IMR-90 (cell line): Measurements from ENCODE around the gene GALNT17. TPM values are rescaled to one million over a fixed set of nuclear protein-coding genes. Genes with fewer than 3 reads are reported as not detected.

Experiments
- ATAC-seq: fragments of 200-7000 bp; cut with Tn5 transposase; 2 replicates; pipeline ENCODE4 v1.9.1; 2020; ENCODE audit warnings: low read depth, mild to moderate bottlenecking, moderate library complexity
- BruUV-seq: library from RNA; stranded (reverse); fragments of 400-500 nt; replicated peaks from 2 replicates; lab custom pipeline; 2021; lab: Mats Ljungman, UMichigan
- CTCF ChIA-PET: fragments of 300-600 bp; formaldehyde crosslinking; extraction: SDS; loops from one replicate; lab custom pipeline; 2021; ENCODE audit warnings: antibody characterized with exemption; lab: Yijun Ruan, JAX
- POLR2A ChIA-PET: fragments of 300-600 bp; sonication (Branson Sonifier 250); formaldehyde crosslinking; loops from one replicate; lab custom pipeline; 2022; ENCODE audit warnings: antibody characterized with exemption; ENCODE audit not compliant: unreplicated experiment; lab: Charles Lee
- DNase-seq: peaks from one replicate; pipeline ENCODE4 v3.0.0; 2013
- H2AFZ ChIP-seq: replicated peaks from 2 replicates; pipeline ENCODE3; 2013; ENCODE audit warnings: low read length, mild to moderate bottlenecking; ENCODE audit not compliant: poor library complexity
- H2AK5ac ChIP-seq: 2 replicates; pipeline ENCODE4 v1.6.1; 2013; ENCODE audit warnings: low read depth, low read length, inconsistent platforms
- H2AK9ac ChIP-seq: replicated peaks from 2 replicates; pipeline ENCODE3; 2013; ENCODE audit warnings: mild to moderate bottlenecking, low read depth, low read length, moderate library complexity; ENCODE audit not compliant: poor library complexity
- H2BK120ac ChIP-seq: 2 replicates; pipeline ENCODE4 v1.6.1; 2013; ENCODE audit warnings: low read depth, low read length, inconsistent platforms
- H2BK15ac ChIP-seq: 3 replicates; pipeline ENCODE4 v1.6.1; 2013; ENCODE audit warnings: low read depth, low read length, inconsistent platforms
- H2BK20ac ChIP-seq: 2 replicates; pipeline ENCODE4 v1.6.1; 2013; ENCODE audit warnings: low read depth, mild to moderate bottlenecking, inconsistent platforms, low read length, moderate library complexity
- H2BK5ac ChIP-seq: 2 replicates; pipeline ENCODE4 v1.6.1; 2013; ENCODE audit warnings: mild to moderate bottlenecking, low read depth, low read length, inconsistent platforms; ENCODE audit not compliant: poor library complexity, severe bottlenecking
- H3K14ac ChIP-seq: replicated peaks from 2 replicates; pipeline ENCODE4 v1.6.1; 2013; ENCODE audit warnings: low read depth, low read length, inconsistent platforms
- H3K18ac ChIP-seq: 2 replicates; pipeline ENCODE4 v1.6.1; 2013; ENCODE audit warnings: low read depth, low read length, control low read depth
- H3K23ac ChIP-seq: 2 replicates; pipeline ENCODE4 v1.6.1; 2013; ENCODE audit warnings: low read depth, low read length, inconsistent platforms
- H3K27ac ChIP-seq: 2 replicates; pipeline ENCODE4 v1.5.1; 2013; ENCODE audit warnings: mild to moderate bottlenecking, control low read depth, low read length; ENCODE audit not compliant: insufficient read depth
- H3K27me3 ChIP-seq: 2 replicates; pipeline ENCODE4 v1.6.1; 2013; ENCODE audit warnings: low read length; ENCODE audit not compliant: control insufficient read depth, insufficient read depth
- H3K36me3 ChIP-seq: 2 replicates; pipeline ENCODE4 v1.6.1; 2013; ENCODE audit warnings: low read length, mixed read lengths; ENCODE audit not compliant: control insufficient read depth, insufficient read depth
- H3K4ac ChIP-seq: 2 replicates; pipeline ENCODE4 v1.6.1; 2013; ENCODE audit warnings: low read depth, low read length, inconsistent platforms
- H3K4me1 ChIP-seq: 2 replicates; pipeline ENCODE4 v1.6.1; 2013; ENCODE audit warnings: low read length, mixed read lengths; ENCODE audit not compliant: control insufficient read depth, insufficient read depth
- H3K4me2 ChIP-seq: 2 replicates; pipeline ENCODE4 v1.6.1; 2013; ENCODE audit warnings: low read depth, mild to moderate bottlenecking, control low read depth, low read length, moderate library complexity
- H3K4me3 ChIP-seq: 2 replicates; pipeline ENCODE4 v1.5.1; 2013; ENCODE audit warnings: low read depth, mild to moderate bottlenecking, control low read depth, low read length, moderate library complexity; ENCODE audit not compliant: insufficient read depth
- H3K56ac ChIP-seq: 2 replicates; pipeline ENCODE4 v1.6.1; 2013; ENCODE audit warnings: low read length, inconsistent platforms; ENCODE audit not compliant: insufficient read depth; ENCODE audit errors: extremely low read depth
- H3K79me1 ChIP-seq, 2 experiments: 2 replicates each; pipeline ENCODE4 v1.6.1; 2013; ENCODE audit warnings: low read length in 2 of 2, inconsistent platforms in 1 of 2, low read depth in 1 of 2
- H3K9ac ChIP-seq: 2 replicates; pipeline ENCODE4 v1.6.1; 2013; ENCODE audit warnings: low read depth, low read length, control low read depth
- H3K9me1 ChIP-seq: 2 replicates; pipeline ENCODE4 v1.6.1; 2013; ENCODE audit warnings: low read length, inconsistent platforms; ENCODE audit not compliant: insufficient read depth
- H3K9me3 ChIP-seq: 2 replicates; pipeline ENCODE4 v1.6.1; 2013; ENCODE audit warnings: low read length; ENCODE audit not compliant: control insufficient read depth, insufficient read depth
- H4K20me1 ChIP-seq: 2 replicates; pipeline ENCODE4 v1.6.1; 2013; ENCODE audit warnings: low read length, inconsistent platforms; ENCODE audit not compliant: insufficient read depth
- H4K5ac ChIP-seq: 2 replicates; pipeline ENCODE4 v1.6.1; 2013; ENCODE audit warnings: mild to moderate bottlenecking, low read depth, low read length, control low read depth
- H4K8ac ChIP-seq, 2 experiments: 2 replicates each; pipeline ENCODE4 v1.6.1; 2013; ENCODE audit warnings: low read depth in 2 of 2, low read length in 2 of 2, control low read depth in 1 of 2, inconsistent platforms in 1 of 2
- H4K91ac ChIP-seq: 2 replicates; pipeline ENCODE4 v1.6.1; 2013; ENCODE audit warnings: low read depth, low read length, inconsistent platforms; ENCODE audit not compliant: insufficient read depth
- CEBPB ChIP-seq: IDR thresholded peaks from 2 replicates; pipeline ENCODE4 v1.6.1; 2012; ENCODE audit warnings: low read depth, low read length, improper control_type of control experiment
- CHD1 ChIP-seq: IDR thresholded peaks from 2 replicates; pipeline ENCODE4 v1.6.1; 2012; ENCODE audit warnings: low read depth, low read length, improper control_type of control experiment
- FOS ChIP-seq: fragments of 150-350 bp; IDR thresholded peaks from 2 replicates; pipeline ENCODE4 v1.6.1; 2016; ENCODE audit warnings: low read depth, low read length
- MAFK ChIP-seq: IDR thresholded peaks from 2 replicates; pipeline ENCODE4 v1.6.1; 2012; ENCODE audit warnings: low read depth, low read length, improper control_type of control experiment
- MAZ ChIP-seq: IDR thresholded peaks from 2 replicates; pipeline ENCODE4 v1.6.1; 2012; ENCODE audit warnings: low read depth, mild to moderate bottlenecking, low read length, improper control_type of control experiment, moderate library complexity, borderline replicate concordance
- MXI1 ChIP-seq: IDR thresholded peaks from 2 replicates; pipeline ENCODE4 v1.6.1; 2012; ENCODE audit warnings: low read depth, mild to moderate bottlenecking, low read length, moderate library complexity, borderline replicate concordance
- NFE2L2 ChIP-seq: fragments of 150-350 bp; IDR thresholded peaks from 2 replicates; pipeline ENCODE4 v1.6.1; 2016; ENCODE audit warnings: low read depth, mild to moderate bottlenecking, low read length
- POLR2A ChIP-seq: IDR thresholded peaks from 2 replicates; pipeline ENCODE4 v1.6.1; 2012; ENCODE audit warnings: mild to moderate bottlenecking, low read depth, low read length
- RFX5 ChIP-seq: IDR thresholded peaks from 2 replicates; pipeline ENCODE4 v1.8.0; 2012; ENCODE audit warnings: low read depth, mild to moderate bottlenecking, low read length, moderate library complexity
- SMC3 ChIP-seq: fragments of 150-350 bp; IDR thresholded peaks from 2 replicates; pipeline ENCODE4 v1.6.1; 2016; ENCODE audit warnings: low read depth, mild to moderate bottlenecking, antibody characterized with exemption, low read length, moderate library complexity
- WGBS, 2 experiments: methylation state at CpG; one replicate each; pipeline versions ENCODE4 v1.1.5 to v1.1.7; 2013; ENCODE audit warnings: missing lambda C conversion rate in 2 of 2; ENCODE audit not compliant: insufficient read length in 1 of 2; ENCODE audit errors: extremely low coverage in 2 of 2; 5-methylcytosine and 5-hydroxymethylcytosine counted together
- dilution Hi-C: fragments of 300-500 bp; cut with HindIII; formaldehyde crosslinking; loops from one replicate; pipeline ENCODE4 v1.14.3; 2018; ENCODE audit warnings: low sequenced_read_pairs; ENCODE audit not compliant: unreplicated experiment
- in situ Hi-C: fragments of 300-500 bp; cut with MboI; formaldehyde crosslinking; loops from 3 replicates; pipeline ENCODE4 v1.14.3; 2019; ENCODE audit warnings: low sequenced_read_pairs, inconsistent platforms, mixed read lengths
- intact Hi-C: fragments of 100-400 bp; cut with micrococcal nuclease; formaldehyde crosslinking; loops from 2 replicates; pipeline ENCODE4 v1.10.0; 2022
- polyA plus RNA-seq, 3 experiments: library from polyadenylated mRNA; depleted of rRNA; stranded (reverse); fragments of >200 nt; gene quantifications; 2 replicates each; pipeline ENCODE4 v1.2.3, GENCODE V29; 2012; ENCODE audit warnings: low replicate concordance in 1 of 3
- total RNA-seq: library from RNA; depleted of rRNA; stranded (reverse); fragments of >200 nt; gene quantifications from 2 replicates; pipeline ENCODE4 v1.2.3, GENCODE V29; 2012
- TF ChIP-seq, protein P1 (sequence below): conservative IDR thresholded peaks from 2 replicates; pipeline ENCODE4 v1.5.1; 2012; ENCODE audit warnings: mild to moderate bottlenecking, low read depth, low read length, improper control_type of control experiment
- TF ChIP-seq, protein P2 (sequence below): fragments of 150-350 bp; IDR thresholded peaks from 2 replicates; pipeline ENCODE4 v1.6.1; 2016; ENCODE audit warnings: low read depth, mild to moderate bottlenecking, low read length, moderate library complexity, borderline replicate concordance

GALNT17 gene
- total and polyA plus RNA-seq, 2 of the 4 experiments (the other 2 are of a cell fraction): not detected

DNA sequence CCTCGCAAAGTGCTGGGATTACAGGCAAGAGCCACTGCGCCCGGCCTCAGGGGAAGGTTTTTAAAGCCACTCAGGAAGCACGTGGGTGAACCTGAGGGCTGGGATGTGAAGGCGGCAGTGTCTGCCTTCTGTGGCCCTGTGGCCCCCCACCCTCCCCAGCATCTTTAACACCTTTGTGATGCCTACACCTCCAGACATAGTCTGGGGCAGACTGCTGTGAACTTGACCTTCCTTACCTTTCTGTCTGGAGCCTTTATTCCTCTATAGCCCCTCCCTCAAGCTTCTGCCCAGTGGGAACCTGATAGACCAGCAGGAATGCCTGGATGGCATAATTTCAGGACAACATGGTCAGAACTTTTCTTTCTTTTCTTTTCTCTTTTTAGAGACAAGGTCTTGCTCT, 550.2 kb downstream of the GALNT17 start:
- no peak overlapping the region for H3K14ac ChIP-seq
- H2AFZ ChIP-seq: no peak overlapping the region
- H3K56ac ChIP-seq: no peak overlapping the region
- no peaks in the 10 kb centered on the region for H3K27me3 ChIP-seq
- intact Hi-C loops (no loop called here), in situ Hi-C loops (no loop called here), dilution Hi-C loops (no loop called here)
- no peak overlapping the region for H3K23ac ChIP-seq
- TF ChIP-seq FOS: no peak
- TF ChIP-seq, protein P1, sequence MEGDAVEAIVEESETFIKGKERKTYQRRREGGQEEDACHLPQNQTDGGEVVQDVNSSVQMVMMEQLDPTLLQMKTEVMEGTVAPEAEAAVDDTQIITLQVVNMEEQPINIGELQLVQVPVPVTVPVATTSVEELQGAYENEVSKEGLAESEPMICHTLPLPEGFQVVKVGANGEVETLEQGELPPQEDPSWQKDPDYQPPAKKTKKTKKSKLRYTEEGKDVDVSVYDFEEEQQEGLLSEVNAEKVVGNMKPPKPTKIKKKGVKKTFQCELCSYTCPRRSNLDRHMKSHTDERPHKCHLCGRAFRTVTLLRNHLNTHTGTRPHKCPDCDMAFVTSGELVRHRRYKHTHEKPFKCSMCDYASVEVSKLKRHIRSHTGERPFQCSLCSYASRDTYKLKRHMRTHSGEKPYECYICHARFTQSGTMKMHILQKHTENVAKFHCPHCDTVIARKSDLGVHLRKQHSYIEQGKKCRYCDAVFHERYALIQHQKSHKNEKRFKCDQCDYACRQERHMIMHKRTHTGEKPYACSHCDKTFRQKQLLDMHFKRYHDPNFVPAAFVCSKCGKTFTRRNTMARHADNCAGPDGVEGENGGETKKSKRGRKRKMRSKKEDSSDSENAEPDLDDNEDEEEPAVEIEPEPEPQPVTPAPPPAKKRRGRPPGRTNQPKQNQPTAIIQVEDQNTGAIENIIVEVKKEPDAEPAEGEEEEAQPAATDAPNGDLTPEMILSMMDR: no peak
- no peak for TF ChIP-seq CHD1
- no peak for TF ChIP-seq MAZ
- no peak for TF ChIP-seq POLR2A
- TF ChIP-seq SMC3: no peak
- no peak for TF ChIP-seq MAFK
- no peak for TF ChIP-seq MXI1
- TF ChIP-seq NFE2L2: no peak
- no peak for TF ChIP-seq CEBPB
- TF ChIP-seq, protein P2, sequence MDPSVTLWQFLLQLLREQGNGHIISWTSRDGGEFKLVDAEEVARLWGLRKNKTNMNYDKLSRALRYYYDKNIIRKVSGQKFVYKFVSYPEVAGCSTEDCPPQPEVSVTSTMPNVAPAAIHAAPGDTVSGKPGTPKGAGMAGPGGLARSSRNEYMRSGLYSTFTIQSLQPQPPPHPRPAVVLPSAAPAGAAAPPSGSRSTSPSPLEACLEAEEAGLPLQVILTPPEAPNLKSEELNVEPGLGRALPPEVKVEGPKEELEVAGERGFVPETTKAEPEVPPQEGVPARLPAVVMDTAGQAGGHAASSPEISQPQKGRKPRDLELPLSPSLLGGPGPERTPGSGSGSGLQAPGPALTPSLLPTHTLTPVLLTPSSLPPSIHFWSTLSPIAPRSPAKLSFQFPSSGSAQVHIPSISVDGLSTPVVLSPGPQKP: no peak
- no peak for TF ChIP-seq RFX5
- no peak overlapping the region for H3K4me3 ChIP-seq
- H2AK9ac ChIP-seq: no peak overlapping the region
- H2AK5ac ChIP-seq: no peak overlapping the region
- H3K4me2 ChIP-seq: no peak overlapping the region
- POLR2A ChIA-PET: no interaction called here
- no peak overlapping the region for H2BK120ac ChIP-seq
- H4K5ac ChIP-seq: no peak overlapping the region
- no peaks in the 10 kb centered on the region for H3K9me1 ChIP-seq
- no peaks in the 10 kb centered on the region for H3K79me1 ChIP-seq
- no peak overlapping the region for H4K91ac ChIP-seq
- no peak overlapping the region for H3K27ac ChIP-seq
- no peak overlapping the region for H3K9ac ChIP-seq
- CTCF ChIA-PET: no interaction called here
- H4K20me1 ChIP-seq: no peaks in the 10 kb centered on the region
- H3K36me3 ChIP-seq: no peaks in the 10 kb centered on the region
- H4K8ac ChIP-seq: no peak overlapping the region
- WGBS, 2 experiments: 83% methylated on average over 1 of the region's 5 CpGs; no CpG with 5 or more reads in 1 of the 2 experiments
- no peaks in the 10 kb centered on the region for H3K4me1 ChIP-seq
- no peak overlapping the region for H2BK20ac ChIP-seq
- no peak overlapping the region for H3K18ac ChIP-seq
- no peak overlapping the region for H2BK15ac ChIP-seq
- no peak overlapping the region for H2BK5ac ChIP-seq
- H3K9me3 ChIP-seq: peaks cover 23% of the 10 kb centered on the region
- DNase-seq: no peak
- BruUV-seq: no TSS peak
- ATAC-seq: no peak
- no peak overlapping the region for H3K4ac ChIP-seq
